Right kidney (tissue), 9 donors: Measurements from ENCODE around the gene REXO5.
A peak's percentile ranks its signal among the peaks of the same experiment; 100 is the strongest.
"Not testable (repeated sequence)": the region's sequence is repeated elsewhere in the genome, so short reads cannot be mapped to it uniquely, and the experiment has no call there.

Experiments
- DNase-seq: peaks from one replicate; pipeline ENCODE4 v3.0.0-alpha.2; 2016
- long read RNA-seq, 8 donors: transcript quantifications; one replicate each; lab custom pipeline, GENCODE V29; 2026

Gene REXO5
- long read RNA-seq, donor 1, result 0 reads
- long read RNA-seq, donor 2, result 0 reads
- long read RNA-seq, donor 3, result 0 reads
- long read RNA-seq, donor 4, result 0 reads
- long read RNA-seq, donor 5, result 0 reads
- long read RNA-seq, donor 6, result 0 reads
- long read RNA-seq, donor 7, result 0 reads
- long read RNA-seq, donor 8, result 0 reads

- DNase-seq, result peak; percentile 91
These were observed at the start of gene REXO5, which contains the start of gene ERI2 for GRCh38 chr16:20806168-20807050. Gene REXO5, plus strand, starts transcription at chr16:20806527. Its CDS starts 427 bp downstream, at chr16:20806954. Gene ERI2, minus strand, starts transcription at chr16:20806472. Its CDS starts 42 bp downstream, at chr16:20806430.

GRCh38 chr16:20760346-20760745 is 46.0 kb upstream of the REXO5 start:
- DNase-seq, result peak; percentile 17

- no peak for DNase-seq
These were observed 45.2 kb upstream of the REXO5 start for GRCh38 chr16:20761175-20761574.

DNA sequence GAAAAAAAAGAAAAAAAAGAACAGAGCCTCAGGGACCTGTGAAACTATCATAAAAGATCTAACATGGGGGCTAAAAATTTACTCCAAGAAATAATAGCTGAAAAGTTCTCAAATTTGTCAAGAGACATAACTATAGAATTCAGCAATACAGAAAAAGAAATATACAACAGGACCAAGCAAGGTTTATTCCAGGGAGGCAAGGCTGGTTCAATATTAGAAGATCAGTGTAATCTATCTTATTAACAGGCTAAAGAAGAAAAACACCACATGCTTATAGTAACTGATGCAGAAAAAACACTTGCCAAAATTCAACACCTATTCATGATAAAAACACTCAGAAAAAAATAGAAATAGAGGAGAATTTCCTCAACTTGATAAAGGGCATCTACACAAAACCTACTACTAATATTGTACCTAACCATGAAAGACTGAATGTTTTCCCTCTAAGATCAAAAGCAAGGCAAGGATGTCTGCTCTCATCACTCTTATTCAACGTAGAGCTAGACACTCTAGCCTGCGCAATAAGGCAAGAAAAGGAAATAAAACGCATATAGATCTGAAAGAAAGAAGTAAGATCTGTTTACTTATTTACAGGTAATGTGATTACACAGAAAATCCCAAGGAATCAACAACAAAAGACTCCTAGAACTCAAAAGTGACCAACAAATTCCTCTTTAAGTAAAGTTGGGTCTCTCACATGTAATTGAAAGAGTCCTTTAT is 43.8 kb upstream of the REXO5 start:
- no peak for DNase-seq

DNA sequence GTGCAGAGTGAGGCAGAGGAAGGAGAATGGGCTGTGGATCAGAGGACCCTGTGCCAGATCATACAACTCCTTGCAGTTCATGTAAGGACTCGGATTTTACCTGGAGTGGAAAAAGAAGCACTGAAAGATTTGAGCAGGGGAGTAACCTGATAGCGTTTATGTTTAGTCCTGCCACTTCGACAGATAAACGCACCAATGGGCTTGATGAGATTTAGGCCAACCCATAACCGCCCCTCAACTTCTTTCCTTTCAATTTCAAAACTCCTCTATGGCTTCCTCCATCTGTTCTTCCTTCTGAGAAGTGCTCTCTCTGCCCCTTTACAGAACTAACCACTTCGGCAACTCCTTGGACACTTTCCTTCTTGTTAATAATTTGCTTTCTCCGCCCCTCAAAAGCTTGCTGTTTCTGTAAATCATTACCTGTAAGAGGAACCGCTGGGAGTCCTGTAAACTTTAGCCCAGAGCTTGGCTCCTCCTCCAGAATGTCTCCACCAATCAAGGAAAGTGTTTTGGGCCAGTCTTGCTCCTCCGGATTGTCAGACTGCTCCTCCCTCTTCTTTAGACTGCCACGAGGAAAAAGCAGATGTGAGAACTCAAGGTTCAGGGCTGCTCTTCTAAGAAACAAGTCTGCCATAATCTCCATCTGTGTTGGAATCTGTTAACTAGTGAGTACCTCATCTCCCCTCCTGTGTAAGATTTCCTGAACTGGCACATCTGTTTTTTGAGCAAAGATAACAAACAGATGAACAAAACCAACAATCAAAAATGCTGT is 42.7 kb upstream of the REXO5 start, which contains the start of gene ACSM3:
Gene ACSM3, plus strand, starts transcription at position 554 of the 772 bp plus-strand sequence. CDS start 6,021 bp downstream, outside the sequence.
- DNase-seq, result peak; percentile 79

DNA sequence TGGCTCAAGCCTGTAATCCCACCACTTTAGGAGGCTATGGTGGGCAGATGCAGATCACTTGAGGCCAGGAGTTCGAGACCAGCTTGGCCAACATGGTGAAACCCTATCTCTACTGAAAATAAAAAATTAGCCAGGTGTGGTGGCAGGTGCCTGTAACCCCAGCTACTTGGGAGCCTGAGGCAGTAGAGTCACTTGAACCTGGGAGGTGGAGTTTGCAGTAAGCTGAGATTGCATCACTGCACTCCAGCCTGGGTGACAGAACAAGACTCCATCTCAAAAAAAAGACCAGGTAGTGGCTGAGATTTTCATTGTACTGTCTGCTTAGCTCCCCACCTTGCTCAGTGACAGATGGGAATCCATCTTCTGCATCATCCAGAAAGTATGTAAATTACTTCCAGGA is 41.9 kb upstream of the REXO5 start:
- DNase-seq, result not testable (repeated sequence)

- no peak for DNase-seq
These were observed 40.6 kb upstream of the REXO5 start for GRCh38 chr16:20765732-20766131.

GRCh38 chr16:20766294-20766693 is 40.0 kb upstream of the REXO5 start:
- no peak for DNase-seq

DNA sequence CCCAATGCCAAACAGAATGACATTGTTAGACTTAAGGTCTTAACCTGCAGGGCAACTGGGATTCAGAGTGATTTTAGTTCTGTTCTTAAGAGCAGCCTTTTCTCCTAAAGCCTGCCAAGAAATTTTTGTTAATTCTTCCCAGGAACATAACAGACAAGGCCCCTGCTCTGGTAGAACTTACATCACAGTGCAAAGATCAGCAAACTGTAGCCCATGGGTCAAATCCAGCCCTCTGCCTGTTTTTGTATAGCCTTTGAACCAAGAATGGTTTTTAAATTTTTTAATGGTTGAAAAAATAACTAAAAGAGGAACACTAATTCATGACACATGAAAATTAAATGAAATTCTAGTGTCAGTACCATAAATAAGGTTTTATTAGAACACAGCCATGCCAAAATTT is 38.8 kb upstream of the REXO5 start:
- no peak for DNase-seq

- DNase-seq, result no peak
These were observed 38.2 kb upstream of the REXO5 start for GRCh38 chr16:20768121-20768520.

DNA sequence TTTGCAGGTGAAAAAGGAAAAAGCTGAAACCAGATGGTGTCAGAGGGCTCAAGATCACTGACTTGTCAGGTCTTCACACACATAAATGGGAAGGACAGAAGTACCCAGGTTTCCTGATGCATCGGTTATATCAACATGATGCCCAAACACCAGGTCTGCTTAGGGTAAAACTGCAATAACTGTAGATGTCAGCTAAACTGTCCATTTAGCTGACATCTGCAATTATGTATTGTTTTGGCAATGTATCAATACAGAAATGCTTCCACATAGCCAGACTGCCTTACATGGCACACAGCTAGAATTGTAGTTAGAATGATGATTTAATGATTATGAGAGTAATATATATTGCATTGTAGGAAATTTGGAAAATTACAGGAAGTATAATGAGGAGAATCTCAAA is 37.5 kb upstream of the REXO5 start:
- DNase-seq, result no peak

GRCh38 chr16:20773679-20774078 is 32.6 kb upstream of the REXO5 start:
- DNase-seq, result no peak

DNA sequence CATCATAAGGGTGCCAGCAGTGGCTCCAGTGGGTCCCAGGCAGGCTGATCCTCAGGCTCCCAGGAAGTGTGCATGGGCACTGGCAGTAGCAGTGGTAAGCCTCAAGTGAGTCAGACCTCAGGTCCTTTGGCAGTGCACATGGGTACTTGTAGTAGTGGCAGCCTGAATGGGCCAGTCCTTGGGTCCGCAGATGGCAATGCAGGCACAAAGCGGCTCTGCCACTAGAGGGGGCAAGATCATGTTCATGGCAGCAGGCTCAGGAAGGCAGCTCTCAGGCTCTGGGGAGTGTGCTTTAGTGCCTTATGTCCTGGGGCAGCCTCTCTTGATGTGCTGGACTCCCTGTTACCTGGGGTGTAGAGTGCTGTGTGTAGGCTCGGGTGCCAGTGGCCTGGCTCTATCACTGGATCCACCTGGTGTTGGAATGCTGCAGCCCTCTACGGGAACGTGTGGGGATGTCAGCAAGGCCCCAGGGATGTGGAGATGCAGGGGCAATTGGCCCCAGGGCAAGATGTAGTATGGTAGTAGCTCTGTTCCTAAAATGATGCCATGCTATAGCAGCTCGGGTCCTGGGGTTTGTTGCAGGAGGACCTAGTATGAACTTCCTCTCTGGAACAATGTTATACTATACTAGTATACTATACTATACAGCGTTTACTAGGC is 31.5 kb upstream of the REXO5 start:
- no peak for DNase-seq

DNA sequence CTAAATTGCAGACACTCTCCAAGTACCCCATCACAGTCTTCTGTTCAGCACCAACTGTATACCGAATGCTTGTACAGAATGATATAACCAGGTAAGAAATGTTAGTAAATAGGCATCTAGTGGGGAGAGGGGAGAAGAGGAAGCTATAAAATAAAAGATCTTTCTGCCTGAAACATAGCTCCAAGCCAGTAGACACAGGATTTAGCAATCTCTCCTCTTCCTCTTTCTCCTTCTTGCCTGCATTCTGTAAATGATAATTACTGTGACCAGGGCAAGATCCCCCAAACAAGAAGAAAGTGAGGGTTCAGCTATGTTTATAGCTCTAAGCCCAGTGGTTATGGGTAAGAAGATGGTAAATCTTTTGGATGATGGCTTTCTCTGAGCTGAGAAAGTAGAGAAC is 24.6 kb upstream of the REXO5 start:
- no peak for DNase-seq

GRCh38 chr16:20782470-20782869 is 23.9 kb upstream of the REXO5 start:
- DNase-seq, result no peak

- DNase-seq, result no peak
These were observed 22.1 kb upstream of the REXO5 start for GRCh38 chr16:20784204-20784603.

DNA sequence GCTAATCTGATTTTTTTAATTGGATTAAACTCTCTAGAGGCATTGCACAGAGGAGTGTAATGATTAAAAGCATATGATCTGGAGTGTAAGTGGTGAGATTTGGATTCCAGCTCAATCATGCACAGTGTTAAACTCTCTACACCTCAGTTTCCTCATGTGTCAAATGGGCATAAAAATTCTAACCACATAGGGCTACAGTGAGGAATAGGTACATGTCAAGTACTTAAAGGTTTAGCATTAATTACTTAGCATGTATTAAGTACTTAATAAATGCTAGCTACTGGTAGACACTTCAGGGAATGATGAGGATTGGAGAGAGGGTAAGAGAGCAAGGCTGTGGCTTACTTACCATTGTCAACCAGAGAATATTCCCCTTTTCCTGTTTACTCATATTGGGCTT is 17.2 kb upstream of the REXO5 start:
- no peak for DNase-seq

GRCh38 chr16:20791923-20792612 is 14.3 kb upstream of the REXO5 start:
- DNase-seq, result no peak

DNA sequence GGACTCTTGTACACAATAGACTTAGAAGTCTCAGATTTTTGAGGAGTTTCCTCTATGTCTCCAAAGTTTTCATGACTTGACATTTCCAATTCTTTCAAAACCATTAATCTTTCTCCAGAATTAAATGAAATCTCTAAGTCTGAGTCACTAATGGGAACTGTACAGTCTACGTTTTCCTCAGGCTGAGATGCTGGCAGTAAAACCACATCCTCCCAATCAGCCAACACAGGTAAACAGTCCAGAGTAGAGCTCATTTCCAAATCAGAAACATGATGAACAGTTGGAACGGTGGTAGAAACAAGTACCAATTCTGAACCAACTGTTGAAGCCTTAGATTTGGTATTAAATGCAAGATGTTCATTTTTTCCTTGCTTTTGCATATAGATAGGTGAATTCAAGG is 8.0 kb upstream of the REXO5 start:
- DNase-seq, result no peak

GRCh38 chr16:20799599-20799998 is 6.7 kb upstream of the REXO5 start:
- DNase-seq, result no peak

DNA sequence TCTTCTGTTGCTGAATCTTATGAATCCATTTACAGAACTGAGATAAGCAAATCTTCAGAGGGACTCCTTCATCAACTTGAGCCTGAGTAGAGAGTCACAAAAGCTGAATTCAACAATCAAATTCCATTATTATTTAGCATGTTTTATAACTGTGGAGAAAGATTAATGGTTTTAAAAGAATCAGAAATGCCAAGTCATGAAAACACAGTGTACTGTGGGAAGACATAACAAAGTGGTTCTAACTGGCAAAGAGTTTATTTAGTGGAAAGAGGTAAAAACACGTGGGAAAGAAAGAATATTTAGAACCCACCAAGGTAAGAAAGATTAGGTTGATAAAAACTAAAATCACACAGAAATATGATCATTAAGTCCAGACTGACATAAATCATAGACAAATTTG is 5.0 kb upstream of the REXO5 start:
- DNase-seq, result no peak
